Dedifferentiated amniotic fluid mesenchymal stem cell (primary cell): ENCODE results near the gene GNB2.
"Not testable (repeated sequence)": the region's sequence is repeated elsewhere in the genome, so short reads cannot be mapped to it uniquely, and the experiment has no call there.

ENCODE experiments used
- DNase-seq: peaks from one replicate; pipeline ENCODE4 v3.0.0-alpha.2; 2016; ENCODE audit errors: extremely low spot score

The GNB2 gene

GRCh38 chr7:100696123-100696521 is 22.6 kb downstream of the GNB2 start:
- no peak for DNase-seq

GRCh38 chr7:100699018-100699417 is 25.5 kb downstream of the GNB2 start:
- no peak for DNase-seq

GRCh38 chr7:100701089-100701488 is 27.5 kb downstream of the GNB2 start:
- DNase-seq, result not testable (repeated sequence)

- DNase-seq, result peak; percentile 53
Measured at GRCh38 chr7:100705320-100705752, 31.8 kb downstream of the GNB2 start.

- peak; percentile 97 for DNase-seq
Measured at GRCh38 chr7:100705753-100706671, 32.5 kb downstream of the GNB2 start, which contains the start of gene POP7. POP7 (plus strand) TSS chr7:100706121; CDS start chr7:100706831, 710 bp downstream.

GRCh38 chr7:100706672-100707311 is 33.3 kb downstream of the GNB2 start:
- DNase-seq, result no peak

- no peak for DNase-seq
Measured at GRCh38 chr7:100708395-100708794, 34.9 kb downstream of the GNB2 start.

GRCh38 chr7:100710452-100710851 is 36.9 kb downstream of the GNB2 start:
- DNase-seq, result no peak

- DNase-seq, result no peak
Measured at GRCh38 chr7:100711369-100711768, 37.8 kb downstream of the GNB2 start.

- DNase-seq, result no peak
Measured at GRCh38 chr7:100714725-100715124, 41.2 kb downstream of the GNB2 start.

GRCh38 chr7:100717073-100717472 is 43.5 kb downstream of the GNB2 start:
- not testable (repeated sequence) for DNase-seq

GRCh38 chr7:100719523-100720278 is 46.2 kb downstream of the GNB2 start:
- peak; percentile 50 for DNase-seq

- no peak for DNase-seq
Measured at GRCh38 chr7:100720279-100720670, 46.7 kb downstream of the GNB2 start, which contains the start of gene EPO. EPO (plus strand) TSS chr7:100720468; CDS start chr7:100720981, 513 bp downstream.

GRCh38 chr7:100720671-100721504 is 47.3 kb downstream of the GNB2 start:
- DNase-seq, result no peak

- DNase-seq, result no peak
Measured at GRCh38 chr7:100721505-100721812, 47.9 kb downstream of the GNB2 start.

- DNase-seq, result no peak
Measured at GRCh38 chr7:100722480-100723212, 49.1 kb downstream of the GNB2 start.

GRCh38 chr7:100723732-100724275 is 50.3 kb downstream of the GNB2 start:
- DNase-seq, result no peak

- not testable (repeated sequence) for DNase-seq
Measured at GRCh38 chr7:100724364-100724763, 50.8 kb downstream of the GNB2 start.

GRCh38 chr7:100726996-100727761 is 53.6 kb downstream of the GNB2 start:
- peak; percentile 93 for DNase-seq
